ENCODE results near the gene PKD1. TPM values are rescaled to one million over a fixed set of nuclear protein-coding genes. Genes with fewer than 3 reads are reported as not detected.

The PKD1 gene
- total and polyA plus RNA-seq, 4 experiments from 2014 or later: 2.3 to 126 (median 68.1) TPM

DNA sequence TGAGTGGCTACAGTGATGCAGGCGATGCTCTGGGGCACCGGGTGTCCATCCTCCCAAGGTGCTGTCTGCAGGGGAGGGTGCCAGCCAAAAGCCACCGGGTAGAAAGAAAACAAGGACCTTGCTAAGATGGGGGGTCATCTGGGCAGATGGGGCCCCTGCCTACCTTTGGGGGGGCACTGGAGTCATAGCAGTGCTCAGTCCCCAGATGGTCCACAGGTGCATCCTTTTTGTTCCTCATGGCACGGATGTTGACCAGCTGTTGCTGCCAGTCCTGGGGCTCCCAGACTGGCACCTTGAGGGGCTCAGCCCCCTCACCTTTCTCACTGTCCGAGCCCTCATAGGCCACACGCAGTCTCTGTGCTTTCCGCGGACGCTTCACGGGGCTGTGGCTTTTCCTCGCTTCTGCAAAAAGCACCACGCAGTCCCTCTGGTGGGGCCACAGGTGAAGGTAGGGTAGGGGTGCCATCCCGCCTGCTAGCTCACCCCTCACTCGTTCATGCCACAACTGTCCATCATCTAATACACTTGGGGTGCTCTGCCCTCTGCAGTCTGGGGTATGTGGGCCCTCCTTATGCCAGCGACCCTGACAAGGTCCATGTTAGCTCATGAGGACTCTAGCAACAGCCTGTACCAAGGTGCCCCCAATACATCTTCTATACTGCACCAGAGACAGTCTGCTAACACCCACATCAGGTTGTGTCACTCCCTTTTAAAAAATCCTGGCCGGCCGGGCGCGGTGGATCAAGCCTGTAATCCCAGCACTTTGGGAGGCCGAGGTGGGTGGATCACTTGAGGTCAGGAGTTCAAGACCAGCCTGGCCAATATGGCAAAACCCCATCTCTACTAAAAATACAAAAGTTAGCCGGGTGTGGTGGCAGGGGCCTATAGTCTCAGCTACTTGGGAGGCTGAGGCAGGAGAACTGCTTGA lies 89.5 kb downstream of the PKD1 start:
- Mint-ChIP-seq H3K9me3 (no peaks in the 10 kb centered on the region), H3K27ac (peak overlapping the region in 1 of 7 donors; percentile 58)

DNA sequence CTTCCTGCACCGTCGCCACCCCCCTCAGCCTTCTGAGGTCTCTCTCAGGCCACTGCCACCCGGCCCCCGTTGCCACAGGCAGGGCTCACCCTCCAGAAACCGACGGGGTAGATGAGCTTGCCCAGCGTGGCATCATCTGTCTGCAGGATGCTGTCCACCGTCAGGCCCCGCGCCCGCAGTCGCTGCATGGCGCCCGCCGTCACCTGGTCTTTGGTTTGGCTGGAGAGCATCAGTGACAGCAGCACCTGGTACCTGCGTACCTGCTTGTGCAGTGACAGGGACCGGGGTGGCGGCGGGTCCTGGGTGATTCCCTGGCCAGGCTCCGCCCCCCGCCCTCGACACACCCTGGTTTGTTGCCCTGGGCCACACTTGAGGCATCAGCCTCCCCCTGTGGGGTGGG lies 91.2 kb downstream of the PKD1 start:
- H3K9me3 ChIP-seq (ENCODE audit: control insufficient read depth in 1 of 2, low read length in 2 of 2): no peaks in the 10 kb centered on the region
- H3K4me1 ChIP-seq (ENCODE audit: insufficient read depth, low read length): peaks cover 24% of the 10 kb centered on the region
- no peak overlapping the region for H3K4me3 Mint-ChIP-seq
- ChIA-PET POLR2A (ENCODE audit: partially characterized antibody) (no interaction called here), CTCF (ENCODE audit: partially characterized antibody) (no interaction called here)
- no peaks in the 10 kb centered on the region for H3K36me3 ChIP-seq (ENCODE audit: insufficient read depth, low read length)
- no peak overlapping the region for H3K4me3 ChIP-seq (ENCODE audit: low read length in 2 of 2)
- no peaks in the 10 kb centered on the region for H3K27me3 Mint-ChIP-seq
- H3K27ac Mint-ChIP-seq: no peak overlapping the region
- no peaks in the 10 kb centered on the region for H3K27me3 ChIP-seq (ENCODE audit: insufficient read depth, low read length)
- H3K4me1 Mint-ChIP-seq: peaks cover 11 to 27% (median 17%) of the 10 kb centered on the region in 4 donors
- H3K9me3 Mint-ChIP-seq: no peaks in the 10 kb centered on the region
- no peak for DNase-seq
- intact Hi-C loops (cut with micrococcal nuclease): no loop called here
- H3K36me3 Mint-ChIP-seq: peaks cover 0 to 5% of the 10 kb centered on the region in 2 donors
- no peak overlapping the region for H3K27ac ChIP-seq (ENCODE audit: low read depth, low read length)

More for the DNA sequence above, 89.5 kb downstream of the PKD1 start:
- Histone ChIP-seq H3K27ac (ENCODE audit: low read depth, low read length) (no peak overlapping the region), H3K36me3 (ENCODE audit: insufficient read depth, low read length) (peaks cover 4% of the 10 kb centered on the region), H3K4me3 (ENCODE audit: low read length in 2 of 2) (no peak overlapping the region), H3K4me1 (ENCODE audit: insufficient read depth, low read length) (peaks cover 24% of the 10 kb centered on the region), H3K27me3 (ENCODE audit: insufficient read depth, low read length) (no peaks in the 10 kb centered on the region), H3K9me3 (ENCODE audit: control insufficient read depth in 1 of 2, low read length in 2 of 2) (no peaks in the 10 kb centered on the region)
- no peak for DNase-seq
- Mint-ChIP-seq H3K4me3 (peak overlapping the region; percentile 12 to 96 (median 93)), H3K36me3 (peaks cover 0 to 5% of the 10 kb centered on the region in 2 donors), H3K27me3 (no peaks in the 10 kb centered on the region), H3K4me1 (peaks cover 11 to 27% (median 17%) of the 10 kb centered on the region in 4 donors)
- CTCF ChIA-PET (ENCODE audit: partially characterized antibody): interaction anchor here (0.5 to 1.2 kb wide), 2 partner anchors 24 to 94 kb away, joined by 4 to 5 read pairs; no protein-coding TSS in a partner anchor
- intact Hi-C loops (cut with micrococcal nuclease): loop anchor here (2.0 to 5.0 kb wide), 2 partner anchors 23 to 39 kb away; partner anchors contain the start of gene ZNF598
- POLR2A ChIA-PET (ENCODE audit: partially characterized antibody): interaction anchor here (1.1 to 3.5 kb wide), 3 partner anchors 19 to 109 kb away, joined by 5 to 38 read pairs (median 12); partner anchors contain the start of genes RPS2 and TRAF7

DNA sequence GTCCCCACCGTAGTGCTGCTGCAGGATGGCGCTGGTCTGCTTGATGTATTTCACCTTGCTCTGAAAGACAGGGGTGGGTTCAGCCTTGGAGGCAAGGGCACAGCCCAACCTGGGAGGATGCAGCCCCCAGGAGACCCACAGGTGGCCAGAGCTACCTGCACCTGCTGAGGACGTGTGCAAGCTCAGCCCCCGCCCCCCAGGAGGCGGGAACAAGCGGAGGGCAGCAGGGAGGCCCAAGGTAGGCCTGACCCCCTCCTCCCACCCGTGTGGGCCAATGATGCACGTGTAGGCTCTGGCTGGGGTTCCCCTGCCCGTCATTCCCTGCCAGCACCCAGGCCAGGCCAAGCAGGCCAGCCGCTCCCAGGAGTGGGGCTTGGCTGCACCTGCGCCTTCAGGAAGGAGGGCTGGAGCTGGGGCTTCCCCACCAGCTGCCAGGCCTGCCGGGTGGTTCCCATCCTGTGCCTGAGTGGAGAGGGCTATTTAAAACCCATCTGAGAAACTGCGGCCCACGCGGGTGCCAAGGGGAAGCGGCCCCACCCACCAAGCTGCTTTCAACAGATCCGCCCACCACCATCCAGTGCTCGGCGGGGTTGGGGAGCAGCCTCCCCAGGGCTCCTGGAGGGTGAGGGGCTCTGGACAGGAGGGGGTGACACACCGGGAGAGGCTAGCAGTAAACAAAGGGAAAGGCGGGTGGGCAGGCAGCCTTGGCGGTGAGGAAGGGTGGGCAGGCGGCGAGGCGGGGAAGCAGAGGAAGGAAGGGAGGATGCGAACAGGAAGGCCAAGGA lies 91.8 kb downstream of the PKD1 start:
- Histone ChIP-seq H3K27me3 (ENCODE audit: insufficient read depth, low read length) (no peaks in the 10 kb centered on the region), H3K4me1 (ENCODE audit: insufficient read depth, low read length) (peaks cover 19% of the 10 kb centered on the region), H3K4me3 (ENCODE audit: low read length in 2 of 2) (no peak overlapping the region), H3K27ac (ENCODE audit: low read depth, low read length) (no peak overlapping the region), H3K36me3 (ENCODE audit: insufficient read depth, low read length) (no peaks in the 10 kb centered on the region), H3K9me3 (ENCODE audit: control insufficient read depth in 1 of 2, low read length in 2 of 2) (no peaks in the 10 kb centered on the region)
- intact Hi-C loops (cut with micrococcal nuclease): no loop called here
- H3K27ac Mint-ChIP-seq: no peak overlapping the region
- no peak for DNase-seq
- H3K27me3 Mint-ChIP-seq: no peaks in the 10 kb centered on the region
- ChIA-PET POLR2A (ENCODE audit: partially characterized antibody) (no interaction called here), CTCF (ENCODE audit: partially characterized antibody) (no interaction called here)
- peaks cover 0 to 5% of the 10 kb centered on the region in 2 donors for H3K36me3 Mint-ChIP-seq
- H3K9me3 Mint-ChIP-seq: no peaks in the 10 kb centered on the region
- peaks cover 11 to 21% (median 16%) of the 10 kb centered on the region in 4 donors for H3K4me1 Mint-ChIP-seq
- no peak overlapping the region for H3K4me3 Mint-ChIP-seq

DNA sequence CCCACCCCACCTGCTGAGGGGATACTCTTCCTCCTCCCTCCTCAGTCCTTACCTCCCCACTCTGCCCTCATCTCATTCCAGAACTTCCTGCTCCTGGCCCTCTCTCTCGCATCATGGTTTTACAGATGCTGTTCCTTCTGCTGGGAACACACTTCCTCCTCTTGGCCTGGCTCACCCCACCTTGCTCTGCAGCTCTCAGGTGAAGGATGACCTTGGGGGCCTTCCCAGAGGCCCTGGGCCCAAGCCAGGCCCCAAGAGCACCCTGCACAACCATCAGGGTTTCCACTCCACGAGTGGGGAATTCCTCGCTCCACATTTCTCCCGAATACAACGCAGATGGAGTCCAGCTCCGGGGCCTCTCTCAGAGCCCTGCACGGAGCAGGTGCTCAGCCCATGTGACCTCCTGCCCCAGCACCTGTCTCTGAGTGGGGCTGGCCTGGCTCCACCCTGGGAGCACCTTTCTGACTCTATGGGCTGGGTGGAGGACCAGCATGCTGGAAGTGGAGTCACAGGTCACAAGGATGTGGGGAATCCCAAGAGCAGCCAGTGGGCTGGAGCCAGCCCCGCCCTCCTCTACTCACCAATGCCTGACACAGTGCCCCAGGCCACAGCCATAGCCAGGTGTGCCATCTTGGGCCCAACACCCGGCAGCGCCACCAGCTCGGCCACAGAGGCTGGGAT lies 92.6 kb downstream of the PKD1 start:
- Histone ChIP-seq H3K4me3 (ENCODE audit: low read length in 2 of 2) (no peak overlapping the region), H3K36me3 (ENCODE audit: insufficient read depth, low read length) (no peaks in the 10 kb centered on the region), H3K27me3 (ENCODE audit: insufficient read depth, low read length) (no peaks in the 10 kb centered on the region), H3K9me3 (ENCODE audit: control insufficient read depth in 1 of 2, low read length in 2 of 2) (no peaks in the 10 kb centered on the region), H3K27ac (ENCODE audit: low read depth, low read length) (no peak overlapping the region), H3K4me1 (ENCODE audit: insufficient read depth, low read length) (peaks cover 13% of the 10 kb centered on the region)
- Mint-ChIP-seq H3K36me3 (peaks cover 0 to 2% of the 10 kb centered on the region in 2 donors), H3K27me3 (no peaks in the 10 kb centered on the region), H3K4me1 (peaks cover 5 to 14% (median 10%) of the 10 kb centered on the region in 4 donors), H3K27ac (no peak overlapping the region), H3K9me3 (no peaks in the 10 kb centered on the region), H3K4me3 (no peak overlapping the region)
- intact Hi-C loops (cut with micrococcal nuclease): no loop called here
- ChIA-PET CTCF (ENCODE audit: partially characterized antibody) (no interaction called here), POLR2A (ENCODE audit: partially characterized antibody) (no interaction called here)
- no peak for DNase-seq

- H3K36me3 ChIP-seq (ENCODE audit: insufficient read depth, low read length): no peaks in the 10 kb centered on the region
- intact Hi-C loops (cut with micrococcal nuclease): no loop called here
- no peak overlapping the region for H3K4me3 Mint-ChIP-seq
- no peaks in the 10 kb centered on the region for H3K9me3 ChIP-seq (ENCODE audit: control insufficient read depth in 1 of 2, low read length in 2 of 2)
- H3K27ac ChIP-seq (ENCODE audit: low read depth, low read length): no peak overlapping the region
- DNase-seq: no peak
- no peaks in the 10 kb centered on the region for H3K9me3 Mint-ChIP-seq
- ChIA-PET CTCF (ENCODE audit: partially characterized antibody) (interaction anchor here (1.5 kb wide), 1 partner anchor 98 kb away, joined by 5 read pairs; no protein-coding TSS in a partner anchor), POLR2A (ENCODE audit: partially characterized antibody) (interaction anchor here (1.2 kb wide), 1 partner anchor 113 kb away, joined by 3 read pairs; the partner anchor contains the start of gene TRAF7)
- H3K27me3 ChIP-seq (ENCODE audit: insufficient read depth, low read length): no peaks in the 10 kb centered on the region
- H3K4me3 ChIP-seq (ENCODE audit: low read length in 2 of 2): no peak overlapping the region
- peaks cover 5 to 13% (median 9%) of the 10 kb centered on the region in 4 donors for H3K4me1 Mint-ChIP-seq
- peaks cover 13% of the 10 kb centered on the region for H3K4me1 ChIP-seq (ENCODE audit: insufficient read depth, low read length)
- H3K27ac Mint-ChIP-seq: no peak overlapping the region
- peaks cover 0 to 2% of the 10 kb centered on the region in 2 donors for H3K36me3 Mint-ChIP-seq
- H3K27me3 Mint-ChIP-seq: no peaks in the 10 kb centered on the region
Measured at GRCh38 chr16:2042171-2042985, 93.3 kb downstream of the PKD1 start.

- Mint-ChIP-seq H3K4me1 (peaks cover 0 to 1% (median 0%) of the 10 kb centered on the region in 4 donors), H3K27ac (no peak overlapping the region), H3K36me3 (no peaks in the 10 kb centered on the region), H3K9me3 (no peaks in the 10 kb centered on the region), H3K4me3 (no peak overlapping the region), H3K27me3 (no peaks in the 10 kb centered on the region)
- DNase-seq: no peak
- Histone ChIP-seq H3K27ac (ENCODE audit: low read depth, low read length) (no peak overlapping the region), H3K4me3 (ENCODE audit: low read length in 2 of 2) (no peak overlapping the region), H3K9me3 (ENCODE audit: control insufficient read depth in 1 of 2, low read length in 2 of 2) (no peaks in the 10 kb centered on the region), H3K36me3 (ENCODE audit: insufficient read depth, low read length) (no peaks in the 10 kb centered on the region), H3K4me1 (ENCODE audit: insufficient read depth, low read length) (no peaks in the 10 kb centered on the region), H3K27me3 (ENCODE audit: insufficient read depth, low read length) (no peaks in the 10 kb centered on the region)
- ChIA-PET POLR2A (ENCODE audit: partially characterized antibody) (interaction anchor here (0.7 to 1.2 kb wide), 2 partner anchors 114 to 544 kb away, joined by 3 read pairs; partner anchors contain the start of gene TRAF7), CTCF (ENCODE audit: partially characterized antibody) (interaction anchor here (1.5 kb wide), 1 partner anchor 99 kb away, joined by 5 read pairs; no protein-coding TSS in a partner anchor)
- intact Hi-C loops (cut with micrococcal nuclease): no loop called here
Measured at GRCh38 chr16:2040787-2041522, 94.7 kb downstream of the PKD1 start.

All from CD4-positive, alpha-beta memory T cell (primary cell).